Measurements from ENCODE around the gene TBC1D5. TPM values are rescaled to one million over a fixed set of nuclear protein-coding genes. Genes with fewer than 3 reads are reported as not detected.
A peak's percentile ranks its signal among the peaks of the same experiment; 100 is the strongest.
"Not testable (repeated sequence)": the region's sequence is repeated elsewhere in the genome, so short reads cannot be mapped to it uniquely, and the experiment has no call there.

The TBC1D5 gene, protein sequence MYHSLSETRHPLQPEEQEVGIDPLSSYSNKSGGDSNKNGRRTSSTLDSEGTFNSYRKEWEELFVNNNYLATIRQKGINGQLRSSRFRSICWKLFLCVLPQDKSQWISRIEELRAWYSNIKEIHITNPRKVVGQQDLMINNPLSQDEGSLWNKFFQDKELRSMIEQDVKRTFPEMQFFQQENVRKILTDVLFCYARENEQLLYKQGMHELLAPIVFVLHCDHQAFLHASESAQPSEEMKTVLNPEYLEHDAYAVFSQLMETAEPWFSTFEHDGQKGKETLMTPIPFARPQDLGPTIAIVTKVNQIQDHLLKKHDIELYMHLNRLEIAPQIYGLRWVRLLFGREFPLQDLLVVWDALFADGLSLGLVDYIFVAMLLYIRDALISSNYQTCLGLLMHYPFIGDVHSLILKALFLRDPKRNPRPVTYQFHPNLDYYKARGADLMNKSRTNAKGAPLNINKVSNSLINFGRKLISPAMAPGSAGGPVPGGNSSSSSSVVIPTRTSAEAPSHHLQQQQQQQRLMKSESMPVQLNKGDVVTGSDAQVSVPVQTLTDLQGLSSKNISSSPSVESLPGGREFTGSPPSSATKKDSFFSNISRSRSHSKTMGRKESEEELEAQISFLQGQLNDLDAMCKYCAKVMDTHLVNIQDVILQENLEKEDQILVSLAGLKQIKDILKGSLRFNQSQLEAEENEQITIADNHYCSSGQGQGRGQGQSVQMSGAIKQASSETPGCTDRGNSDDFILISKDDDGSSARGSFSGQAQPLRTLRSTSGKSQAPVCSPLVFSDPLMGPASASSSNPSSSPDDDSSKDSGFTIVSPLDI
- 10 to 100 TPM; 54.7 to 83.0 (median 73.6) TPM for polyA plus RNA-seq (ENCODE audit: low read depth in 6 of 6)

DNA sequence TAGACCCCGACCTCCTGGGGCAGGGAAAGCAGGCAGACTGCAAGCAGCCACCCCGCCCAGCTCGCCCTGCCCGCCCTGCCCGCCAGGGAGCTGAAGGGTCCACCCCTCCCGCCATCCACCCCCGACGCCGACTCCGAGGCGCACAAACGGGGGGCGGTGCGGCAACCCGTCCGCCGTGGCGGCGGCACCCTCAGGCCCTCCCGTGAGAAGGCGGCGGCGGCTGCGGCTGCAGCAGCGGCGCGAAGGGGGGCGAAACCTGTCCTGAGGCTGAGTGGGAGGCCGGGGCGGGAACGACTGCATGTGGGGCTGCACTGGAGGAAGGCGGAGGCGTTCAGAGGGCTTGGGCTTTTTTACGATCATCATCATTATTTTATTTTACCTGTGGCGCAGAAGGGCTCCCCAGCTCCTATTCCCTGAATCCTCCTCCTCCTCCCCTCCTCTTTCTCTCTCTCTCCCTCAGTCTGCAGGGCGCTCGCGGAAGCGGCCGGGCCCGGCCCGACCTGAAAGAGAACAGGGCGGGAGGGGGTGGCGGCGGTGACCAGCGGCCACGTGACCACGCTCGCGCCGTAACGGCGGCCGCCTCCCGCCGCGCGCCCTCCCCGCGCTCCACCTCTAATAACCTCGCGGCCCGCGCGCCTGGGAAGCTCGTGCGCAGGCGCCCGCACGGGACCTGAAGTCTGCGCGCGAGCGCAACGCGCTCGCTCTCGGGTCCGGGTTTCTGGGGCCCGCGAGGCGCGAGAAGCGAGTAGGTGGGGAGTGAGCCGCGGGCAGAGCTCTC lies at the start of gene TBC1D5:
TBC1D5 (minus strand) TSS at position 530 of the 778 bp plus-strand sequence. CDS start 234,061 bp downstream, outside the sequence.
- Mint-ChIP-seq H3K9me3 (no peaks in the 10 kb centered on the region), H3K36me3 (no peaks in the 10 kb centered on the region), H3K4me3 (peak within 1 kb of the TSS; percentile 92 to 97 (median 93)), H3K4me1 (peaks cover 49 to 62% (median 53%) of the 10 kb centered on the region in 3 donors), H3K27ac (peak within 1 kb of the TSS; percentile 88 to 100 (median 97)), H3K27me3 (no peaks in the 10 kb centered on the region)
- DNase-seq (peak; percentile 93), ATAC-seq (ENCODE audit: low read depth in 2 of 2) (peak; percentile 85 to 87)

- H3K4me3 Mint-ChIP-seq: peak overlapping the region in 1 of 8 donors; percentile 5
Measured at GRCh38 chr3:17783426-17783825, 41.0 kb upstream of the TBC1D5 start.

DNA sequence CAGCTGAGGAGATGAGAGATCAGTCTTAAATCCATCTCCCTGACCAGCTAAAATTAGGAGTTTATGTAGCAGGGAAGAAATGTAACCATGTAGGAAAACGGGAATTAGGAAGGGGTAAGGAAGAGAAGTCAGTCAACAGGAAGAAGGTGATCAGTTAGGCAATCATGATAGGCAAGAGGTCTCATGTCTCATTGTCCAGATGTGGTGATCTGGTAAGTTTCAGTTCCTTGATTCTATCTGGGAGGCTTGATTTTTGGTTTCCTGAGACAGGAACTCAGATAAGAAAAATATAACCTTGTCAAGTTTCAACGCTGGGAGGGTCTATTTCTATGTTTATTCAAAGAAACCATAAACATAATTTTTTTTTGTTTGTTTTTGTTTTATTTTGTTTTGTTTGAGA lies 40.3 kb upstream of the TBC1D5 start:
- no peaks in the 10 kb centered on the region for H3K27me3 Mint-ChIP-seq
- H3K4me1 Mint-ChIP-seq: peaks cover 13 to 35% (median 19%) of the 10 kb centered on the region in 3 donors
- H3K4me3 Mint-ChIP-seq: peak overlapping the region in 1 of 8 donors; percentile 3
- H3K9me3 Mint-ChIP-seq: peaks cover 9 to 52% (median 27%) of the 10 kb centered on the region in 7 donors
- DNase-seq: peak; percentile 18
- H3K36me3 Mint-ChIP-seq: peaks cover 7 to 9% of the 10 kb centered on the region in 2 donors
- peak; percentile 39 to 59 for ATAC-seq (ENCODE audit: low read depth in 2 of 2)
- H3K27ac Mint-ChIP-seq: peak overlapping the region in 2 of 6 donors; percentile 41 to 77

More at GRCh38 chr3:17783426-17783825, 41.0 kb upstream of the TBC1D5 start:
- Mint-ChIP-seq H3K27me3 (no peaks in the 10 kb centered on the region), H3K36me3 (peaks cover 7 to 9% of the 10 kb centered on the region in 2 donors), H3K27ac (peak overlapping the region in 2 of 6 donors; percentile 44 to 47), H3K9me3 (peaks cover 12 to 58% (median 29%) of the 10 kb centered on the region in 7 donors), H3K4me1 (peaks cover 13 to 35% (median 19%) of the 10 kb centered on the region in 3 donors)
- DNase-seq (no peak), ATAC-seq (ENCODE audit: low read depth in 2 of 2) (no peak)

GRCh38 chr3:17780369-17780768 lies 37.9 kb upstream of the TBC1D5 start:
- Mint-ChIP-seq H3K4me3 (peak overlapping the region in 1 of 8 donors; percentile 65), H3K9me3 (peaks cover 9 to 40% (median 27%) of the 10 kb centered on the region in 7 donors), H3K36me3 (peaks cover 7 to 12% of the 10 kb centered on the region in 2 donors), H3K4me1 (peaks cover 13 to 35% (median 19%) of the 10 kb centered on the region in 3 donors)
- not testable (repeated sequence) for DNase-seq; ATAC-seq (ENCODE audit: low read depth in 2 of 2); H3K27ac Mint-ChIP-seq; H3K27me3 Mint-ChIP-seq

DNA sequence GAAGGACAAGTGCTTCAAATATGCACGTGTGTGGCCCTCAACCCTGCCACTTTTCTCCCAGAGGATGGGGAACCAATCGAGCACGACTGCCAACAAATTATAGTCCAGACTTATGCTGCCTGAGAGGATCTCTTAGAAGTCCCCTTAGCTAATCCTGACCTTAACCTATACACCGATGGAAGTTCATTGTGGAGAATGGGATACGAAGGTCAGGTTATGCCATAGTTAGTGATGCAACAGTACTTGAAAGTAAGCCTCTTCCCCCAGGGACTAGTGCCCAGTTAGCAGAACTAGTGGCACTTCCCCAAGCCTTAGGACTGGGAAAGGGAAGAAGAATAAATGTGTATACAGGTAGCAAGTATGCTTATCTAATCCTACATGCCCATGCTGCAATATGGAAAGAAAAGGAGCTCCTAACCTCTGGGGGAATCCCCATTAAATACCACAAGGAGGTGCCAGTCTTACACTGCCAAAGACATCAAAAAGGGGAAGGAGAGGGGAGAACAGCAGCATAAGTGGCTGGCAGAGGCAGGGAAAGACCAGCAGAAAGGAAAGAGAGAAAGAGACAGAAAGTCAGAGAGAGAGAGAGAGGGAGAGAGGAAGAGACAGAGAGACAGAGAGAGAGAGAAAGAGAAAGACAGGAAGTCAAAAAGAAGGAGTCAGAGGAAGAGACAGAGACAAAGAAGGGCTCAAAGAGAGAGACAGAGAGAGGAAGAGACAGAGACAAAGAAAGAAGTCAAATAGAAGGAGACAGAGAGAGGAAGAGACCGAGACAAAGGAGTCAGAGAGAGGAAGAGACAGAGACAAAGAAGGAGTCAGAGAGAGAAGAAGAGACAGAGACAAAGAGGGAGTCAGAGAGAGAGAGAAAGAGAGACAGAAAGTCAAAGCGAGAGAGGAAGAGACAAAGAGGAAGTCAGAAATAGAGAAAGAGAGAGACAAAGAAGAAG lies 37.1 kb upstream of the TBC1D5 start:
- H3K27me3 Mint-ChIP-seq: peaks cover 0 to 10% (median 9%) of the 10 kb centered on the region in 3 donors
- DNase-seq: not testable (repeated sequence)
- peaks cover 7 to 16% of the 10 kb centered on the region in 2 donors for H3K36me3 Mint-ChIP-seq
- peak overlapping the region in 6 of 8 donors; percentile 0 to 65 (median 38) for H3K4me3 Mint-ChIP-seq
- H3K27ac Mint-ChIP-seq: peak overlapping the region; percentile 1 to 80 (median 54)
- peaks cover 13 to 39% (median 19%) of the 10 kb centered on the region in 3 donors for H3K4me1 Mint-ChIP-seq
- H3K9me3 Mint-ChIP-seq: peaks cover 7 to 36% (median 25%) of the 10 kb centered on the region in 7 donors
- peak; percentile 38 to 60 for ATAC-seq (ENCODE audit: low read depth in 2 of 2)

DNA sequence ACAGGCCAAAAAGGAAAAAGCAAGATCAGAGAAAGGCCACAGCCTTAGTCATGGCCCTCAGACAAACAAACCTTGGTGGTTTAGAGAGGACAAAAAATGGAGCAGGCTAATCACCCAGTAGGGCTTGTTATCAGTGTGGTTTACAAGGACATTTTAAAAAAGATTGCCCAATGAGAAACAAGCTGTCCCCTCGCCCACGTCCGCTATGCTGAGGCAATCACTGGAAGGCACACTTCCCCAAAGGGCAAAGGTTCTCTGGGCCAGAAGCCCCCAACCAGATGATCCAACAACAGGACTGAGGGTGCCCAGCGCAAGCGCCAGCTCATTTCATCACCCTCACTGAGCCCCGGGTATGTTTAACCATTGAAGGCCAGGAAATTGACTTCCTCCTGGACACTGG lies 34.9 kb upstream of the TBC1D5 start:
- Mint-ChIP-seq H3K9me3 (peaks cover 2 to 22% (median 10%) of the 10 kb centered on the region in 7 donors), H3K27me3 (peaks cover 0 to 10% (median 9%) of the 10 kb centered on the region in 3 donors), H3K27ac (peak overlapping the region in 1 of 6 donors; percentile 65), H3K4me1 (peaks cover 13 to 30% (median 14%) of the 10 kb centered on the region in 3 donors)
- not testable (repeated sequence) for DNase-seq; H3K4me3 Mint-ChIP-seq; ATAC-seq (ENCODE audit: low read depth in 2 of 2); H3K36me3 Mint-ChIP-seq

- peaks cover 0 to 10% (median 9%) of the 10 kb centered on the region in 3 donors for H3K27me3 Mint-ChIP-seq
- no peak for DNase-seq
- H3K4me1 Mint-ChIP-seq: peaks cover 8 to 21% (median 9%) of the 10 kb centered on the region in 3 donors
- ATAC-seq (ENCODE audit: low read depth in 2 of 2): no peak
- H3K9me3 Mint-ChIP-seq: peaks cover 0 to 9% (median 6%) of the 10 kb centered on the region in 7 donors
- H3K4me3 Mint-ChIP-seq: peak overlapping the region in 3 of 8 donors; percentile 5 to 45 (median 29)
- no peak overlapping the region for H3K27ac Mint-ChIP-seq
- peaks cover 0 to 7% of the 10 kb centered on the region in 2 donors for H3K36me3 Mint-ChIP-seq
Measured at GRCh38 chr3:17775073-17775472, 32.6 kb upstream of the TBC1D5 start.

- not testable (repeated sequence) for H3K27ac Mint-ChIP-seq; DNase-seq; H3K36me3 Mint-ChIP-seq; H3K9me3 Mint-ChIP-seq; ATAC-seq (ENCODE audit: low read depth in 2 of 2)
- peaks cover under 1 to 14% (median 2%) of the 10 kb centered on the region in 3 donors for H3K4me1 Mint-ChIP-seq
- peaks cover 0 to 10% (median 9%) of the 10 kb centered on the region in 3 donors for H3K27me3 Mint-ChIP-seq
- H3K4me3 Mint-ChIP-seq: peak overlapping the region in 2 of 8 donors; percentile 22 to 45
Measured at GRCh38 chr3:17774180-17774910, 31.9 kb upstream of the TBC1D5 start.

DNA sequence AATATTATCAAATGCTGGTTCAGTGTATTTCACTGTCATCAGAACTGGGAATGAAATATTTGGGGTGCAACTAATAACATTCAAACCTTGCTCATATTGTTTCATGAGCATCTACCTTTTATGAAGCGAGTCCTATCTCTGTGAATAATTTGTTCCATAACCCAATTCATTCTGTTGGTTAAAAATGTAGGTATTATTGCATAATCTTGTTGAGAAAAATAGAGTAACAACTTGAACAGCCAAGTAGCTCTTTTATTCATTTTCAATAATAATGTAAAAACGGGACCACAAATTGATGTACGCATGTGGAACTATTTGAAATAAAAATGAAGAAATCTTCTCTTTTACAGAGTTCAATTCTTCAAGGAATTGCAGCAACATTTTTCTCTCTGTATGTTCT lies 30.1 kb upstream of the TBC1D5 start:
- Mint-ChIP-seq H3K9me3 (peaks cover 0 to 9% (median 5%) of the 10 kb centered on the region in 7 donors), H3K4me1 (peaks cover 0 to 9% (median 0%) of the 10 kb centered on the region in 3 donors), H3K36me3 (peaks cover 0 to 7% of the 10 kb centered on the region in 2 donors), H3K27ac (no peak overlapping the region), H3K27me3 (peaks cover 0 to 10% (median 9%) of the 10 kb centered on the region in 3 donors), H3K4me3 (no peak overlapping the region)
- DNase-seq (no peak), ATAC-seq (ENCODE audit: low read depth in 2 of 2) (no peak)

DNA sequence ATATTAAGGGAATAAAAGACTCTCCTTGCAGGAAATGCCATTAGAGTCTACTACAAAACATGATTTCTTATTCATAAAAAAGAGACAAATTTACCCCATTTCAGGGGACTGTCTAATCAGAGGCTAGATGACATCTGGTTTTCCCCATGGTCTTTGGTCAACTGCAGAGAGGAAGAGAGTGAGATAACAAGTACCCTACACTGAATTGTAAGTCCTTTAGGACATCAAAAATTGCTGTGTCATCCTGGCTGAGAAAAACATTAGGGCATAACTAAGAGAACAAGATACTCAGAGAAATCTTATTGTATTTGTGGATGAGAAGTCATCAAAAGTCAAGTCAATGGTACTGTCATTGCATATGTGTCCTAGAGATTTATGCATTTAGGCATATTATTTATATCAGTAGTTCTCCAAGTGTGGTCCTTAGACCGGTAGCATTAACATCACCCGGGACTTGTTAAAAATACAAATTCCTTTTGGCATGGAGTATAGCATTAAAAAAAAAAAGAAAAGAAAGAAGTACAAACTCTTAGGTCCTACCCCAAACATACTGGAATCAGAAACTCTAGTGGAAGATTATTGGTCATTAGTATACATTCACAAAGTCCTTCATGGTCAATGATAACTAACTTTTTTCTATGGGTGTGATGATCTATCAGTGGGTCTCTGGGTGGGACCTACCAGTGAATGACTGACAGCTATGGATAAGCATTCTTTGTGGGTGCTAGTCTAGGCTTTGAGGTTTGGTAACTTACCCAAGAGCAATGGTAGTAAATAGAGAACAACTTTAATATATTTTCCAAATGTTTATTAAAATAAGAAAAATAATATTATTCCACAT lies 29.0 kb upstream of the TBC1D5 start:
- DNase-seq (no peak), ATAC-seq (ENCODE audit: low read depth in 2 of 2) (no peak)
- H3K27ac Mint-ChIP-seq: no peak overlapping the region
- H3K27me3 Mint-ChIP-seq: peaks cover 0 to 10% (median 9%) of the 10 kb centered on the region in 3 donors
- peaks cover 0 to 7% of the 10 kb centered on the region in 2 donors for H3K36me3 Mint-ChIP-seq
- no peak overlapping the region for H3K4me3 Mint-ChIP-seq
- H3K9me3 Mint-ChIP-seq: peaks cover 0 to 9% (median 5%) of the 10 kb centered on the region in 7 donors
- H3K4me1 Mint-ChIP-seq: peaks cover under 1 to 10% (median 5%) of the 10 kb centered on the region in 3 donors

Measured in naive B cell (primary cell).